MCF 10A (cell line): ENCODE data around the gene PROK1. TPM values are rescaled to one million over a fixed set of nuclear protein-coding genes. Genes with fewer than 3 reads are reported as not detected.

Source experiments
- BruUV-seq: library from RNA; stranded (reverse); fragments of 400-500 nt; replicated peaks from 2 replicates; lab custom pipeline; 2021; lab: Mats Ljungman, UMichigan
- CTCF ChIA-PET: fragments of 300-600 bp; sonication (Branson Sonifier 250); formaldehyde crosslinking; extraction: SDS; loops from one replicate; lab custom pipeline; 2021; ENCODE audit warnings: antibody characterized with exemption, inconsistent platforms; lab: Yijun Ruan, JAX
- POLR2A ChIA-PET: fragments of 300-600, 350-650 bp; sonication (Branson Sonifier 250); formaldehyde crosslinking; extraction: SDS; loops from one replicate; lab custom pipeline; 2020; ENCODE audit warnings: antibody characterized with exemption, inconsistent platforms; lab: Yijun Ruan, JAX
- DNase-seq: peaks from one replicate; pipeline ENCODE4 v3.0.0-alpha.2; 2018; ENCODE audit not compliant: unreplicated experiment
- H3K27ac Mint-ChIP-seq: one replicate; pipeline ENCODE4 v1.8.0; 2022; ENCODE audit warnings: mild to moderate bottlenecking, low read depth, mixed read lengths; ENCODE audit not compliant: unreplicated experiment
- H3K27me3 Mint-ChIP-seq: one replicate; pipeline ENCODE4 v1.8.0; 2022; ENCODE audit warnings: mixed read lengths; ENCODE audit not compliant: insufficient read depth, unreplicated experiment
- H3K36me3 Mint-ChIP-seq: one replicate; pipeline ENCODE4 v1.8.0; 2022; ENCODE audit warnings: mild to moderate bottlenecking, moderate library complexity, mixed read lengths; ENCODE audit not compliant: insufficient read depth, unreplicated experiment
- H3K4me1 Mint-ChIP-seq: one replicate; pipeline ENCODE4 v1.8.0; 2022; ENCODE audit warnings: mixed read lengths; ENCODE audit not compliant: insufficient read depth, unreplicated experiment
- H3K4me3 Mint-ChIP-seq: one replicate; pipeline ENCODE4 v1.8.0; 2022; ENCODE audit warnings: mild to moderate bottlenecking, moderate library complexity, mixed read lengths; ENCODE audit not compliant: unreplicated experiment
- H3K9me3 Mint-ChIP-seq: one replicate; pipeline ENCODE4 v1.8.0; 2022; ENCODE audit warnings: mixed read lengths; ENCODE audit not compliant: unreplicated experiment
- intact Hi-C: fragments of 100-400 bp; cut with micrococcal nuclease; formaldehyde crosslinking; loops from 2 replicates; pipeline ENCODE4 v1.14.1; 2022
- total RNA-seq: library from RNA; stranded (reverse); gene quantifications from 2 replicates; pipeline ENCODE4 v1.2.3, GENCODE V29; 2022
- TF ChIP-seq, protein P1 (sequence below): fragments of 200-600 bp; IDR thresholded peaks from one replicate; pipeline ENCODE4 v1.8.0; 2022; ENCODE audit warnings: antibody characterized with exemption, mild to moderate bottlenecking; ENCODE audit not compliant: unreplicated experiment

The PROK1 gene
- total RNA-seq, 1 experiment from 2014 or later = not detected

DNA sequence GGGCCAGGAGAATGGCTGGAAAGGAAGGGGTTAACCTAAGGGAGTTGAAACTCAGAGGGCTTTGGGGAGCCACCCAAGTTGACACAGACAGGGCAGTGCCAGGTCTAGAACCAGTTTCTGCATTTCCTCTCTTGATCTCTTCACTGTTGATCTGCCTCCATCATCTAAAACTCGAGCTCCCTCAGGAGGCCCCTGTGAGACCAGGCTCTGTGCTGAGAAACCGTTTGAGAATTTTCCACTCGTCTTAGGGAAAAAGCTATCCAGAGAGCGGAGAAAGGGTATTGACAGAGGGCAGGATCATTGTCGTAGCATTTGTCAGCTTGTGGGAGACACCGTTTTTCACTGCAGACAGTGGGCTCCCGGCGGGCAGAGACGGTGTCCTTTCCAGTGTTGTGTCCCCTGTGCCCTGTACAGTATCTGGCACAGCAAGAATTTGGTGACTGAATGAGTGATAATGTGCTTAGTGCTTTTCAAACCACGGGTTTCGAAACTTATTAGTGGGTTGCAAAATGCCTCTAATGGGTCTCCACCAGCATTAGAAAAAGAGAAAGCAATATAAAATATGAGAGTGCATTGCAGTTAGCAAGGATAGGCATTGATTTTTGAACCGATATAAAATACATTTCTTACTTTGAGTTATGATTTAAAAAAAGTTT, 31.1 kb downstream of the PROK1 start:
- H3K4me1 Mint-ChIP-seq = peaks cover 7% of the 10 kb centered on the region
- peaks cover 26% of the 10 kb centered on the region for H3K27me3 Mint-ChIP-seq
- CTCF ChIA-PET = interaction anchor here (0.6 to 12.6 kb wide), 4 partner anchors 14 to 279 kb away, joined by 3 to 123 read pairs (median 4); no protein-coding TSS in a partner anchor
- intact Hi-C loops = no loop called here
- H3K9me3 Mint-ChIP-seq = no peaks in the 10 kb centered on the region
- no TSS peak for BruUV-seq
- no peak overlapping the region for H3K27ac Mint-ChIP-seq
- TF ChIP-seq, protein P1, sequence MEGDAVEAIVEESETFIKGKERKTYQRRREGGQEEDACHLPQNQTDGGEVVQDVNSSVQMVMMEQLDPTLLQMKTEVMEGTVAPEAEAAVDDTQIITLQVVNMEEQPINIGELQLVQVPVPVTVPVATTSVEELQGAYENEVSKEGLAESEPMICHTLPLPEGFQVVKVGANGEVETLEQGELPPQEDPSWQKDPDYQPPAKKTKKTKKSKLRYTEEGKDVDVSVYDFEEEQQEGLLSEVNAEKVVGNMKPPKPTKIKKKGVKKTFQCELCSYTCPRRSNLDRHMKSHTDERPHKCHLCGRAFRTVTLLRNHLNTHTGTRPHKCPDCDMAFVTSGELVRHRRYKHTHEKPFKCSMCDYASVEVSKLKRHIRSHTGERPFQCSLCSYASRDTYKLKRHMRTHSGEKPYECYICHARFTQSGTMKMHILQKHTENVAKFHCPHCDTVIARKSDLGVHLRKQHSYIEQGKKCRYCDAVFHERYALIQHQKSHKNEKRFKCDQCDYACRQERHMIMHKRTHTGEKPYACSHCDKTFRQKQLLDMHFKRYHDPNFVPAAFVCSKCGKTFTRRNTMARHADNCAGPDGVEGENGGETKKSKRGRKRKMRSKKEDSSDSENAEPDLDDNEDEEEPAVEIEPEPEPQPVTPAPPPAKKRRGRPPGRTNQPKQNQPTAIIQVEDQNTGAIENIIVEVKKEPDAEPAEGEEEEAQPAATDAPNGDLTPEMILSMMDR = no peak
- POLR2A ChIA-PET = no interaction called here
- no peak for DNase-seq
- no peaks in the 10 kb centered on the region for H3K36me3 Mint-ChIP-seq
- no peak overlapping the region for H3K4me3 Mint-ChIP-seq

DNA sequence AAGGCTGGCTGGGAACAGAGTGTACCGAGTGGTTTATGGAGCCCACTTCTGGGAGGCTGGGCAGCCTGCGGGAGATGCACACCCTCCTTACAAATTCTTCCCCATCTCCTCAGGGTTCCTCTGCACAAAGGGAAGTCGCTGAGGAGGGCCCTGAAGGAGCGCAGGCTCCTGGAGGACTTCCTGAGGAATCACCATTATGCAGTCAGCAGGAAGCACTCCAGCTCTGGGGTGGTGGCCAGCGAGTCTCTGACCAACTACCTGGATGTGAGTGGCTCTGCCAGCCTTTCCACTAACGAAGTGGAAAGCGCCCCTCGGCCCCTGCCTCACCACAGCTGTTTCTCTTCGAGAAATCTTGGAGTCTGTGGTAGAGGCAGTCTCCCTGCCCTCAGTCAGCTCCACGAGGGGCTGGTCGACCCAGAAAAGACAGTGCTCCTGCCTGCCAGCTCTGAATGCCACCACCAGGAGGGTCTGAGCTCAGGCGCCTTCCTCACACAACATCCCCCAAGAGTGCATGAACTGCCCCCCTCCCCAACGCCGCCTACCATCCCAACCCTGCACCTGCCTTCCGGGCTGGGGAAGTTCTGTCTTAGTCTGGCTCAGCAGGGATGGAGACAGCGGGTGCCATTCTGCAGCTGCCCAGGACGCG, 31.8 kb downstream of the PROK1 start:
- Mint-ChIP-seq H3K4me3 (no peak overlapping the region), H3K9me3 (no peaks in the 10 kb centered on the region), H3K27me3 (peaks cover 26% of the 10 kb centered on the region), H3K36me3 (no peaks in the 10 kb centered on the region), H3K27ac (no peak overlapping the region), H3K4me1 (peaks cover 5% of the 10 kb centered on the region)
- TF ChIP-seq, protein P1 = no peak
- no peak for DNase-seq
- no TSS peak for BruUV-seq
- intact Hi-C loops = no loop called here
- ChIA-PET POLR2A (interaction anchor here (0.6 kb wide), 1 partner anchor 1462 kb away, joined by 3 read pairs; no protein-coding TSS in a partner anchor), CTCF (interaction anchor here (0.6 to 12.6 kb wide), 4 partner anchors 13 to 280 kb away, joined by 3 to 123 read pairs (median 3); no protein-coding TSS in a partner anchor)

DNA sequence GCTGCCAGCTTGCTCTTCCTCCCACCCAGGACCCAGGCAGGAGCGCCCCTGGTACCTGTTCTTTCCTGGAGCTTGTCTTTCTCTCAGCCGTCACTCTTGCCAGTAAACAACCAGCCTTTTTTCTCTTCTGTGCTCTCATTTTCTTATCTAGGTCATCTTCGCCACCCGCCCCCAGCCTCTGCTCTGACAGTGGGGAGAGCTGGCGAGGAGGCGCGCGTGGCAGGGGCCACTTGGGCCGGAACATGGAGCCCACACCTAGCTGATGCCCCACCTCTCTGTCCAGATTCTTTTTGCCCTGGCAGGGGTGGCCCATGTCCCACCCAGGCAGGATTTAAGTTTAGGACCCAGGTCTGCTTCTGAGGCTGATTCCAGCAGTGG, 32.3 kb downstream of the PROK1 start:
- TF ChIP-seq, protein P1 = no peak
- no peak for DNase-seq
- no peaks in the 10 kb centered on the region for H3K9me3 Mint-ChIP-seq
- H3K4me3 Mint-ChIP-seq = no peak overlapping the region
- no peak overlapping the region for H3K27ac Mint-ChIP-seq
- no TSS peak for BruUV-seq
- no peaks in the 10 kb centered on the region for H3K36me3 Mint-ChIP-seq
- ChIA-PET CTCF (interaction anchor here (0.7 to 12.6 kb wide), 2 partner anchors 13 to 281 kb away, joined by 3 to 123 read pairs; no protein-coding TSS in a partner anchor), POLR2A (interaction anchor here (0.6 kb wide), 1 partner anchor 1462 kb away, joined by 3 read pairs; no protein-coding TSS in a partner anchor)
- H3K4me1 Mint-ChIP-seq = peaks cover 7% of the 10 kb centered on the region
- intact Hi-C loops = no loop called here
- peaks cover 26% of the 10 kb centered on the region for H3K27me3 Mint-ChIP-seq

DNA sequence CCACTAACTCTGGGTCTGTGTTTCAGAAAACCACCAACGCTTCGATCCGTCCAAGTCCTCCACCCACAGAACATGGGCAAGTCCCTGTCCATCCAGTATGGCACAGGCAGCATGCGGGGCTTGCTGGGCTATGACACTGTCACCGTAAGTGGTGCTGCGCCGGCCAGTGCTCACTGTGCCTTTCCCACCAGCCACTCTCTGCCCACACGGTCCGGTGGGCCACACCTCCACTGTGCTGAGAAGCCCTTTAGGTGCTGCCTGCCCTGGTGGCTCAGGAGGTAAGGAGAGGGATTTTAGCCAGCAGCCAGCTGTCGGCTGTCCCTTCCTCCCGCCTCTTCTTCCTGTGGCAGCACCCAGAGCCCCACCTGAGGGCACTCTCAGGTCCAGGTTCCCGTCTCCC, 33.9 kb downstream of the PROK1 start:
- ChIA-PET CTCF (interaction anchor here (1.0 to 12.6 kb wide), 2 partner anchors 11 to 12 kb away, joined by 3 to 123 read pairs; no protein-coding TSS in a partner anchor), POLR2A (no interaction called here)
- no TSS peak for BruUV-seq
- intact Hi-C loops = no loop called here
- H3K36me3 Mint-ChIP-seq = no peaks in the 10 kb centered on the region
- H3K4me1 Mint-ChIP-seq = peaks cover 7% of the 10 kb centered on the region
- peaks cover 26% of the 10 kb centered on the region for H3K27me3 Mint-ChIP-seq
- no peaks in the 10 kb centered on the region for H3K9me3 Mint-ChIP-seq
- no peak overlapping the region for H3K4me3 Mint-ChIP-seq
- no peak overlapping the region for H3K27ac Mint-ChIP-seq
- DNase-seq = no peak
- TF ChIP-seq, protein P1 = no peak
